GM23248 (cell line): ENCODE results near the gene RPL39L. TPM values are rescaled to one million over a fixed set of nuclear protein-coding genes. Genes with fewer than 3 reads are reported as not detected.
A peak's percentile ranks its signal among the peaks of the same experiment; 100 is the strongest.

Experiments
- DNase-seq: peaks from one replicate; pipeline ENCODE4 v3.0.0-alpha.2; 2015
- H2AFZ ChIP-seq: fragments of 200-600 bp; sonication (generic); 2 replicates; pipeline ENCODE4 v1.6.1; 2016; ENCODE audit warnings: antibody characterized with exemption
- H3F3A ChIP-seq: fragments of 200-600 bp; sonication (generic); 2 replicates; pipeline ENCODE4 v1.6.1; 2016; ENCODE audit warnings: mild to moderate bottlenecking, antibody characterized with exemption, mixed run types; ENCODE audit not compliant: insufficient read depth
- H3K27ac ChIP-seq: fragments of 200-600 bp; sonication (generic); 2 replicates; pipeline ENCODE4 v1.5.1; 2016; ENCODE audit warnings: mild to moderate bottlenecking
- H3K27me3 ChIP-seq: fragments of 200-600 bp; sonication (generic); replicated peaks from 2 replicates; pipeline ENCODE4 v1.6.1; 2016; ENCODE audit warnings: mild to moderate bottlenecking; ENCODE audit not compliant: insufficient read depth
- H3K36me3 ChIP-seq: fragments of 200-600 bp; sonication (generic); 2 replicates; pipeline ENCODE4 v1.6.1; 2016; ENCODE audit warnings: low read depth, mild to moderate bottlenecking
- H3K4me1 ChIP-seq: fragments of 200-600 bp; sonication (generic); 2 replicates; pipeline ENCODE4 v1.6.1; 2016; ENCODE audit warnings: mild to moderate bottlenecking; ENCODE audit not compliant: insufficient read depth
- H3K4me2 ChIP-seq: fragments of 200-600 bp; sonication (generic); one replicate; pipeline ENCODE4 v1.6.1; 2016; ENCODE audit warnings: mild to moderate bottlenecking; ENCODE audit not compliant: unreplicated experiment
- H3K4me3 ChIP-seq: fragments of 200-600 bp; sonication (generic); 2 replicates; pipeline ENCODE4 v1.5.1; 2016; ENCODE audit warnings: mild to moderate bottlenecking
- H3K79me2 ChIP-seq: fragments of 200-600 bp; sonication (generic); 2 replicates; pipeline ENCODE4 v1.6.1; 2016; ENCODE audit warnings: mild to moderate bottlenecking; ENCODE audit not compliant: insufficient read depth
- H3K9ac ChIP-seq: fragments of 200-600 bp; sonication (generic); 2 replicates; pipeline ENCODE4 v1.6.1; 2016; ENCODE audit warnings: mild to moderate bottlenecking
- H3K9me2 ChIP-seq: fragments of 200-600 bp; sonication (generic); 2 replicates; pipeline ENCODE4 v1.6.1; 2016; ENCODE audit warnings: mixed run types, mild to moderate bottlenecking, moderate library complexity; ENCODE audit not compliant: insufficient read depth
- H3K9me3 ChIP-seq: fragments of 200-600 bp; sonication (generic); one replicate; pipeline ENCODE4 v1.6.1; 2017; ENCODE audit warnings: low read depth
- H4K20me1 ChIP-seq: fragments of 200-600 bp; sonication (generic); 2 replicates; pipeline ENCODE4 v1.6.0; 2016; ENCODE audit not compliant: insufficient read depth
- EZH2 ChIP-seq: fragments of 200-600 bp; sonication (generic); IDR thresholded peaks from 2 replicates; pipeline ENCODE4 v1.6.1; 2018; ENCODE audit warnings: antibody characterized with exemption, mild to moderate bottlenecking; ENCODE audit not compliant: insufficient read depth, poor library complexity, severe bottlenecking
- EZH2phosphoT487 ChIP-seq: fragments of 200-600 bp; sonication (generic); IDR thresholded peaks from 2 replicates; pipeline ENCODE4 v1.6.1; 2018; ENCODE audit warnings: antibody characterized with exemption, moderate library complexity, mild to moderate bottlenecking, low read depth; ENCODE audit not compliant: insufficient read depth
- WGBS, 2 experiments: methylation state at CpG; one replicate each; pipeline ENCODE4 v1.1.6; 2015 to 2017; ENCODE audit warnings: low lambda C conversion rate in 2 of 2, low coverage in 1 of 2; ENCODE audit errors: missing lambda C conversion rate in 2 of 2; 5-methylcytosine and 5-hydroxymethylcytosine counted together
- in situ Hi-C: fragments of 300-500 bp; cut with MboI; formaldehyde crosslinking; loops from 2 replicates; pipeline ENCODE4 v1.15.0; 2020
- polyA plus RNA-seq: library from polyadenylated mRNA; unstranded; fragments of >200 nt; fragmentation: Nextera tagmentation; extraction: Ambion mirVana; gene quantifications from 2 replicates; pipeline ENCODE4 v1.2.1, GENCODE V29; 2016
- total RNA-seq: library from RNA; depleted of rRNA; stranded (reverse); fragments of >200 nt; shearing (Covaris generic); gene quantifications from 2 replicates; pipeline ENCODE4 v1.2.3, GENCODE V29; 2014

The RPL39L gene
- total and polyA plus RNA-seq, 2 experiments from 2014 or later = 12.8 to 22.0 TPM

DNA sequence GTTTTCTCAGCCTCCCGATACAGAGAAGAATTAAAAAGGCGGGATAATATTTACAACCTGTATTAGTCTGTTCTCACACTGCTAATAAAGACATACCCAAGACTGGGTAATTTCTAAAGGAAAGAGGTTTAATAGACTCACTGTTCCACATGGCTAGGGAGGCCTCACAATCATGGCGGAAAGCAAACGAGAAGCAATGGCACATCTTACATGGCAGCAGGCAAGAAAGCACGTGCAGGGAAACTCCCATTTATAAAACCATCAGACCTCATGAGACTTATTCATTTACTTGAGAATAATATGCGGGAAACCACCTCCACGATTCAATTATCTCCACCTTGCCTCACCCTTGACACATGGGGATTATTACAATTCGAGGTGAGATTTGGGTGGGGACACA, 27.5 kb upstream of the RPL39L start:
- Histone ChIP-seq H3K9me3 (no peaks in the 10 kb centered on the region), H3K9me2 (no peaks in the 10 kb centered on the region), H2AFZ (no peak overlapping the region), H3K4me2 (no peak overlapping the region), H3K79me2 (no peaks in the 10 kb centered on the region), H3F3A (no peaks in the 10 kb centered on the region), H3K27ac (no peak overlapping the region), H3K27me3 (peaks cover 13% of the 10 kb centered on the region; the same call in 1 of the 2 replicates), H3K4me3 (no peak overlapping the region), H3K9ac (no peak overlapping the region), H4K20me1 (no peaks in the 10 kb centered on the region), H3K36me3 (no peaks in the 10 kb centered on the region), H3K4me1 (peaks cover 14% of the 10 kb centered on the region)
- in situ Hi-C loops = no loop called here
- TF ChIP-seq EZH2phosphoT487 (no peak), EZH2 (no peak)
- WGBS, 2 experiments = 78 to 79% methylated on average over 8 of the region's 8 CpGs
- no peak for DNase-seq

DNA sequence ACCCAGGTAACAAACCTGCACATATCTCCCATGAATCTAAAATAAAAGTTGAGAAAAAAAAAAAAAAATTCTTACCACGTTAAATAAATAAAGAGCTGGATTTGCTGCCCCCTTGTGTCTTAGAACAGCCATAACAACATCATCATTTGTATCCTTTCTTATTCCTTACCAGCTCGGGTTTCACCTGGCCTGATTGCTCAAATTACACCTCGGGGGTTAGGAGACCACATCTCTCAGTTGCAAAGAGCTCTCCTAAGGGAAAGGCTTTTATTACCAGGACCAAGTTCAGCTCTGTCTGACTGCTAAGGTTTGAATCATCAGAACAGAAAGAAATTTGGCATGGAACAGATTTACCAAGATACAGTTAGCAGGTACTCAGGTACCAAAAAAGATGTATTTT, 25.8 kb upstream of the RPL39L start:
- whole genome bisulfite sequencing, 2 experiments = 0% methylated on average over 3 of the region's 3 CpGs
- Histone ChIP-seq H3K9me3 (no peaks in the 10 kb centered on the region), H4K20me1 (no peaks in the 10 kb centered on the region), H3K9ac (no peak overlapping the region), H3K4me3 (no peak overlapping the region), H3K9me2 (no peaks in the 10 kb centered on the region), H3K27me3 (peaks cover 29% of the 10 kb centered on the region; the same call in 1 of the 2 replicates), H3F3A (no peaks in the 10 kb centered on the region), H3K36me3 (no peaks in the 10 kb centered on the region), H2AFZ (no peak overlapping the region), H3K4me1 (peaks cover 8% of the 10 kb centered on the region), H3K79me2 (no peaks in the 10 kb centered on the region), H3K4me2 (no peak overlapping the region), H3K27ac (no peak overlapping the region)
- in situ Hi-C loops = no loop called here
- TF ChIP-seq EZH2phosphoT487 (no peak), EZH2 (no peak)
- DNase-seq = peak; percentile 67

DNA sequence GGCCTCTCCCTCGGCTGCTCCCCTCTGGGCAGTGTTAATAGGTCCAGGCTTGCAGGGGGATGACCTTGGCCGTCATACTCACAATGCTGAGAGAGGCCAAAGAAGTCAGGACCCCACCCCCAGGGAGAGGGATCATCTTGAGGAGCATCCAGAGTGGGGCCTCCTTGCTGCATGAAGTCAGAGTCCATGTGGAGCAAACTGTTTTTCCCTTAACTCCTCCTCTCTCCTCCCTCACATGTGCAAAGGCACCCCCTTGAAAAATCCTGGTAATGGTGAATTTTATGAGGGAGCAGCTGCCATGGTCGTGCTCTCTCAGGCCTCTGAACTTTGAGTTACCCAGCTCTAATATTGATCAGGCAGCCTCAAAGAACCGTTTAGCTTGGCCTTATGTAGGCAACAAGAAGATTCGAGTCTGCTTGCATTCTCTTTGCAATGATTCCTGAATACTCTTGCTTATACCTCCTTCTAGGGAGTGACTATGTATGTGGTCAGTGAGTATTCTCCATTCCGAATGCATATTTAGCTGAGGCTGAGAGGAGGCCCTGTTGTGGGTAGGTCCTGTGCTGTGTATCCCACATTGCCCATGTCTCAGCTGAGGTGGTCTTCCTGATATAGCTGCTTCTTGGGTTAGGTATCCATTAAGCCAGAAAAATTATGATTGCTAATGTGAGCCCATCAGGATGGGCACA, 23.1 kb upstream of the RPL39L start:
- H3K27me3 ChIP-seq = peaks cover 33% of the 10 kb centered on the region; the same call in 1 of the 2 replicates
- in situ Hi-C loops = no loop called here
- no peaks in the 10 kb centered on the region for H3K4me1 ChIP-seq
- whole genome bisulfite sequencing, 2 experiments = 45 to 50% methylated on average over 6 of the region's 6 CpGs
- no peak overlapping the region for H3K27ac ChIP-seq
- H4K20me1 ChIP-seq = no peaks in the 10 kb centered on the region
- no peak overlapping the region for H3K4me2 ChIP-seq
- H3K36me3 ChIP-seq = no peaks in the 10 kb centered on the region
- no peak for TF ChIP-seq EZH2phosphoT487
- no peak for TF ChIP-seq EZH2
- H3F3A ChIP-seq = no peaks in the 10 kb centered on the region
- H3K9ac ChIP-seq = no peak overlapping the region
- no peak overlapping the region for H2AFZ ChIP-seq
- H3K4me3 ChIP-seq = no peak overlapping the region
- H3K9me3 ChIP-seq = no peaks in the 10 kb centered on the region
- no peak for DNase-seq
- H3K9me2 ChIP-seq = no peaks in the 10 kb centered on the region
- H3K79me2 ChIP-seq = no peaks in the 10 kb centered on the region

DNA sequence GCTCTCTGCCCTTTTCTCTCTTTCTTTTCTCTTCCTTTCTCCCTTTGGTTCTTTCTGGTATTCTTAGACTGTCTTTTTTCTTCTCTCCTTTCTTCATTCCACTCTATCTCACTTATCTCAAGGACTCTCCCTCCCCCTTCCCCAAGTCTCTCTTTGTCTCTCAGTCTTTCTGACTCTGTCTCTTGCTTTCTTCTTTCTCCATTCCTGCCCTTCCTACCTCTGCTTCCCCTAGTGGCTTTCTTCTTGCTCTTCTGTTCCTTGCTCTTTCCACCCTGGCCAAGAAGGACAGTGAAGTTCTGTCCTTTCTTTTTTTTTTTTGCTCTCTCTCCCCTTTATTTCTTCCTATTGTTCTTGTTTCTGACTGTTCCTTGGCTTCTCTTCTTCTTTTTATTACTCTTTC, 22.3 kb upstream of the RPL39L start:
- no peaks in the 10 kb centered on the region for H3K36me3 ChIP-seq
- DNase-seq = no peak
- no peak overlapping the region for H2AFZ ChIP-seq
- H3K4me3 ChIP-seq = no peak overlapping the region
- H3K4me1 ChIP-seq = no peaks in the 10 kb centered on the region
- no peaks in the 10 kb centered on the region for H3K9me3 ChIP-seq
- H3K27ac ChIP-seq = no peak overlapping the region
- no peaks in the 10 kb centered on the region for H3F3A ChIP-seq
- TF ChIP-seq EZH2 = no peak
- no peak for TF ChIP-seq EZH2phosphoT487
- H4K20me1 ChIP-seq = no peaks in the 10 kb centered on the region
- H3K4me2 ChIP-seq = no peak overlapping the region
- in situ Hi-C loops = no loop called here
- peaks cover 33% of the 10 kb centered on the region; the same call in 1 of the 2 replicates for H3K27me3 ChIP-seq
- H3K9ac ChIP-seq = no peak overlapping the region
- no peaks in the 10 kb centered on the region for H3K79me2 ChIP-seq
- H3K9me2 ChIP-seq = no peaks in the 10 kb centered on the region
